Brain microvascular endothelial cell (primary cell): Measurements from ENCODE around the gene ACSF3.

Source experiments
- DNase-seq: peaks from one replicate; pipeline ENCODE4 v3.0.0-alpha.2; 2020
- H3K27ac ChIP-seq: fragments of 250-450 bp; sonication (Bioruptor Pico); 2 replicates; pipeline ENCODE4 v1.5.1; 2020; ENCODE audit warnings: mild to moderate bottlenecking, moderate library complexity
- H3K27me3 ChIP-seq: fragments of 250-450 bp; sonication (Bioruptor Pico); replicated peaks from 2 replicates; pipeline ENCODE4 v1.5.1; 2020; ENCODE audit warnings: mild to moderate bottlenecking
- H3K36me3 ChIP-seq: fragments of 250-450 bp; sonication (Bioruptor Pico); replicated peaks from 2 replicates; pipeline ENCODE4 v1.5.1; 2020; ENCODE audit warnings: mild to moderate bottlenecking
- H3K4me3 ChIP-seq: 2 replicates; pipeline ENCODE4 v1.5.1; 2011; ENCODE audit warnings: low read depth, mild to moderate bottlenecking, control low read depth, low read length, moderate library complexity
- CTCF ChIP-seq: IDR thresholded peaks from 2 replicates; pipeline ENCODE4 v1.5.1; 2011; ENCODE audit warnings: low read depth, mild to moderate bottlenecking, moderate library complexity, low read length, control low read depth, inconsistent platforms; ENCODE audit errors: missing control alignments
- in situ Hi-C: cut with HindIII; loops from 2 replicates; pipeline ENCODE4 v1.10.0; 2017; ENCODE audit warnings: low sequenced_read_pairs, low pct_ligation_motif_present

The ACSF3 gene

GRCh38 chr16:89080196-89080853 lies 13.3 kb upstream of the ACSF3 start:
- no peak overlapping the region for H3K4me3 ChIP-seq
- no peaks in the 10 kb centered on the region for H3K36me3 ChIP-seq
- in situ Hi-C loops, result no loop called here
- H3K27me3 ChIP-seq, result no peaks in the 10 kb centered on the region
- H3K27ac ChIP-seq, result no peak overlapping the region
- no peak for DNase-seq
- TF ChIP-seq CTCF, result no peak

- in situ Hi-C loops, result no loop called here
- DNase-seq, result no peak
- Histone ChIP-seq H3K36me3 (no peaks in the 10 kb centered on the region), H3K4me3 (no peak overlapping the region), H3K27ac (no peak overlapping the region), H3K27me3 (no peaks in the 10 kb centered on the region)
- TF ChIP-seq CTCF, result no peak
These were observed 12.1 kb upstream of the ACSF3 start for GRCh38 chr16:89081556-89081955.

- peaks cover 6% of the 10 kb centered on the region for H3K27me3 ChIP-seq
- in situ Hi-C loops, result no loop called here
- H3K27ac ChIP-seq, result no peak overlapping the region
These were observed 9.2 kb upstream of the ACSF3 start for GRCh38 chr16:89084411-89084810.

GRCh38 chr16:89084814-89085612 lies 8.6 kb upstream of the ACSF3 start:
- no peak for TF ChIP-seq CTCF
- no peak for DNase-seq
- Histone ChIP-seq H3K36me3 (no peaks in the 10 kb centered on the region), H3K27me3 (peaks cover 8% of the 10 kb centered on the region), H3K27ac (no peak overlapping the region), H3K4me3 (no peak overlapping the region)
- in situ Hi-C loops, result no loop called here

More at GRCh38 chr16:89084411-89084810, 9.2 kb upstream of the ACSF3 start:
- no peak for TF ChIP-seq CTCF
- Histone ChIP-seq H3K36me3 (no peaks in the 10 kb centered on the region), H3K4me3 (no peak overlapping the region)
- DNase-seq, result no peak

GRCh38 chr16:89085755-89086154 lies 7.9 kb upstream of the ACSF3 start:
- Histone ChIP-seq H3K4me3 (no peak overlapping the region), H3K36me3 (no peaks in the 10 kb centered on the region), H3K27ac (no peak overlapping the region), H3K27me3 (peaks cover 8% of the 10 kb centered on the region)
- no peak for DNase-seq
- in situ Hi-C loops, result no loop called here
- no peak for TF ChIP-seq CTCF
